Measurements from ENCODE around the gene MS4A10. TPM values are rescaled to one million over a fixed set of nuclear protein-coding genes. Genes with fewer than 3 reads are reported as not detected.

Gene MS4A10
- total and polyA plus RNA-seq, 2 of the 8 experiments (the other 6 are each of a cell fraction or from before 2014, with no cell fraction given): not detected

GRCh38 chr11:60777572-60777971, 7.6 kb upstream of the MS4A10 start:
- H3K4me1 ChIP-seq (replicated peaks in 1 of 4; ENCODE audit: control insufficient read depth in 3 of 4, insufficient read depth in 4 of 4, low read length in 3 of 4): no peaks in the 10 kb centered on the region; a peak in 1 of 7 replicates
- CTCF ChIA-PET (ENCODE audit: partially characterized antibody): interaction anchor here (1.0 to 11.8 kb wide), 12 partner anchors 9 to 122 kb away, joined by 3 to 145 read pairs (median 4); no protein-coding TSS in a partner anchor
- TF ChIP-seq SIN3A (conservative IDR thresholded peaks at IDR 0.05 in 1 of 2, IDR thresholded peaks at IDR 0.05 in 1 of 2; ENCODE audit: low read depth in 1 of 2, low read length in 2 of 2) (no peak), SP2 (IDR thresholded peaks at IDR 0.05; ENCODE audit: low read length) (no peak), CREB1 (IDR thresholded peaks at IDR 0.05) (no peak), MAFK (IDR thresholded peaks at IDR 0.05; ENCODE audit: low read depth, low read length) (no peak), KDM4A (IDR thresholded peaks at IDR 0.05; ENCODE audit: low read depth, low read length, severe bottlenecking) (no peak), TAF7 (optimal IDR thresholded peaks at IDR 0.05; ENCODE audit: borderline replicate concordance, low read depth, low read length) (no peak), YY1 (IDR thresholded peaks at IDR 0.05; ENCODE audit: low read depth, low read length) (no peak), ATF3 (IDR thresholded peaks at IDR 0.05; ENCODE audit: insufficient read depth, low read depth, low read length) (no peak), EGR1 (IDR thresholded peaks at IDR 0.05; ENCODE audit: borderline replicate concordance, low read depth, low read length) (no peak), SIRT6 (IDR thresholded peaks at IDR 0.05; ENCODE audit: low read length) (no peak), RAD21 (IDR thresholded peaks at IDR 0.05 in 1 of 2, conservative IDR thresholded peaks at IDR 0.05 in 1 of 2; ENCODE audit: low read depth in 2 of 2, low read length in 2 of 2) (no peak), CHD1 (IDR thresholded peaks at IDR 0.05; ENCODE audit: low read depth, low read length) (no peak), FOSL1 (IDR thresholded peaks at IDR 0.05; ENCODE audit: insufficient read depth, low read depth, low read length) (no peak), BRCA1 (IDR thresholded peaks at IDR 0.05; ENCODE audit: low read depth, low read length) (no peak)

More at GRCh38 chr11:60777572-60777971, 7.6 kb upstream of the MS4A10 start:
- no peak overlapping the region for H4K91ac ChIP-seq (replicated peaks; ENCODE audit: insufficient read length, low read length)
- no peak overlapping the region for H4K5ac ChIP-seq (ENCODE audit: insufficient read length, low read depth, low read length)
- H3K79me1 ChIP-seq (ENCODE audit: low read depth, low read length): no peaks in the 10 kb centered on the region
- no peaks in the 10 kb centered on the region for H3K23me2 ChIP-seq (ENCODE audit: low read depth, low read length)
- POLR2A ChIA-PET (ENCODE audit: partially characterized antibody): interaction anchor here (0.9 kb wide), 1 partner anchor 114 kb away, joined by 3 read pairs; no protein-coding TSS in a partner anchor
- H3K9me3 ChIP-seq (ENCODE audit: insufficient read depth in 2 of 2, low read depth in 1 of 2, low read length in 1 of 2): 0 out of 4 replicates have a peak, but pooled peaks cover 0 to 3% of the 10 kb centered on the region in 2 experiments
- H3K4ac ChIP-seq (replicated peaks; ENCODE audit: insufficient read length, low read depth, low read length): no peak overlapping the region
- no peak overlapping the region for H3K56ac ChIP-seq (replicated peaks; ENCODE audit: insufficient read length, low read depth, low read length)
- DNase-seq (ENCODE audit: low read depth in 1 of 2, low spot score in 2 of 2): no peak
- H3K23ac ChIP-seq (ENCODE audit: insufficient read length): no peak overlapping the region
- no peak overlapping the region for H3K14ac ChIP-seq (ENCODE audit: insufficient read length)
- no peak overlapping the region for H2AFZ ChIP-seq (ENCODE audit: low read length)
- H3K27me3 ChIP-seq (replicated peaks in 1 of 4; ENCODE audit: control insufficient read depth in 3 of 4, extremely low read depth in 1 of 4, insufficient read depth in 3 of 4, low read length in 3 of 4): no peaks in the 10 kb centered on the region; a peak in 1 of 7 replicates
- no peak overlapping the region for H2BK5ac ChIP-seq (ENCODE audit: low read depth, low read length)
- H3K9ac ChIP-seq (replicated peaks in 1 of 4; ENCODE audit: extremely low read depth in 1 of 4, low read depth in 3 of 4, low read length in 3 of 4): no peak overlapping the region
- no peaks in the 10 kb centered on the region for H3K36me3 ChIP-seq (ENCODE audit: control insufficient read depth in 2 of 4, insufficient read depth in 4 of 4, low read length in 3 of 4)
- no peaks in the 10 kb centered on the region for H4K20me1 ChIP-seq (replicated peaks in 1 of 2; ENCODE audit: control insufficient read depth in 1 of 2, insufficient read depth in 2 of 2, low read length in 2 of 2)
- no peak overlapping the region for H2BK12ac ChIP-seq (ENCODE audit: low read depth, low read length)
- H2BK120ac ChIP-seq (replicated peaks; ENCODE audit: low read depth, low read length): no peak overlapping the region
- WGBS, 2 experiments (ENCODE audit: extremely low coverage in 1 of 2, insufficient coverage in 1 of 2, insufficient read length in 1 of 2, insufficient replicate concordance in 2 of 2, low coverage in 1 of 2, low lambda C conversion rate in 2 of 2, missing lambda C conversion rate in 1 of 2): 69% methylated on average over 2 of the region's 2 CpGs; no CpG with 5 or more reads in 1 of the 2 experiments
- H3K27ac ChIP-seq (ENCODE audit: low read depth, low read length): no peak overlapping the region
- H2BK20ac ChIP-seq (ENCODE audit: low read length): no peak overlapping the region
- no peak for FAIRE-seq
- no peak overlapping the region for H4K8ac ChIP-seq (ENCODE audit: extremely low read depth, insufficient read depth, low read length)
- no peaks in the 10 kb centered on the region for H3K79me2 ChIP-seq (ENCODE audit: control insufficient read depth in 1 of 2, insufficient read depth in 2 of 2, low read length in 2 of 2)
- H2BK15ac ChIP-seq (ENCODE audit: low read length): no peak overlapping the region
- H3K18ac ChIP-seq (ENCODE audit: extremely low read depth, low read length): no peak overlapping the region
- no peak overlapping the region for H2AK5ac ChIP-seq (ENCODE audit: low read depth, low read length)
- no peak overlapping the region for H3K4me2 ChIP-seq (ENCODE audit: insufficient read depth in 1 of 2, low read depth in 2 of 2, low read length in 2 of 2)
- H3K4me3 ChIP-seq (ENCODE audit: extremely low read depth in 1 of 4, insufficient read depth in 2 of 4, low read depth in 3 of 4, low read length in 4 of 4): no peak overlapping the region

Data from H1 (cell line).